Mesendoderm (in vitro differentiated cells): ENCODE data around the gene ADH4.

ENCODE experiments used
- DNase-seq: peaks from one replicate; pipeline ENCODE4 v3.0.0; 2013
- H2AK5ac ChIP-seq: 2 replicates; pipeline ENCODE4 v1.6.1; 2013; ENCODE audit warnings: low read length, inconsistent platforms
- H2BK120ac ChIP-seq: 2 replicates; pipeline ENCODE4 v1.6.1; 2013; ENCODE audit warnings: low read depth, mild to moderate bottlenecking, low read length, moderate library complexity, mixed read lengths
- H2BK15ac ChIP-seq: replicated peaks from 2 replicates; pipeline ENCODE4 v1.6.1; 2013; ENCODE audit warnings: low read depth, mild to moderate bottlenecking, moderate library complexity
- H2BK5ac ChIP-seq: 2 replicates; pipeline ENCODE4 v1.6.1; 2013; ENCODE audit warnings: low read length, inconsistent platforms
- H3K18ac ChIP-seq: 2 replicates; pipeline ENCODE4 v1.6.1; 2013; ENCODE audit warnings: mild to moderate bottlenecking, low read length, mixed read lengths
- H3K23ac ChIP-seq: one replicate; pipeline ENCODE4 v1.6.1; 2013; ENCODE audit warnings: low read length
- H3K27ac ChIP-seq: 2 replicates; pipeline ENCODE4 v1.5.1; 2013; ENCODE audit warnings: low read depth, mild to moderate bottlenecking, inconsistent platforms, low read length, moderate library complexity
- H3K27me3 ChIP-seq: 2 replicates; pipeline ENCODE4 v1.6.1; 2013; ENCODE audit warnings: low read length, control low read depth, mild to moderate bottlenecking, inconsistent platforms; ENCODE audit not compliant: insufficient read depth, poor library complexity
- H3K36me3 ChIP-seq: 2 replicates; pipeline ENCODE4 v1.6.1; 2013; ENCODE audit warnings: low read length, inconsistent platforms; ENCODE audit not compliant: control insufficient read depth, insufficient read depth
- H3K4ac ChIP-seq: one replicate; pipeline ENCODE4 v1.6.1; 2013; ENCODE audit warnings: low read depth, mild to moderate bottlenecking, low read length, moderate library complexity
- H3K4me1 ChIP-seq: 2 replicates; pipeline ENCODE4 v1.6.1; 2013; ENCODE audit warnings: low read depth, low read length, inconsistent platforms; ENCODE audit not compliant: control insufficient read depth
- H3K4me2 ChIP-seq: 2 replicates; pipeline ENCODE4 v1.6.1; 2013; ENCODE audit warnings: low read length
- H3K4me3 ChIP-seq: 2 replicates; pipeline ENCODE4 v1.5.1; 2013; ENCODE audit warnings: mild to moderate bottlenecking, low read length
- H3K56ac ChIP-seq: one replicate; pipeline ENCODE4 v1.6.1; 2013; ENCODE audit warnings: low read length
- H3K79me1 ChIP-seq: 2 replicates; pipeline ENCODE4 v1.6.1; 2013; ENCODE audit warnings: low read length, inconsistent platforms
- H3K79me2 ChIP-seq: 2 replicates; pipeline ENCODE4 v1.6.1; 2013; ENCODE audit warnings: mild to moderate bottlenecking, low read length; ENCODE audit not compliant: control insufficient read depth, insufficient read depth
- H3K9ac ChIP-seq: 2 replicates; pipeline ENCODE4 v1.6.1; 2013; ENCODE audit warnings: low read length, inconsistent platforms
- H4K5ac ChIP-seq: one replicate; pipeline ENCODE4 v1.6.1; 2013; ENCODE audit warnings: low read length
- H4K8ac ChIP-seq: one replicate; pipeline ENCODE4 v1.6.1; 2013; ENCODE audit warnings: low read depth, mild to moderate bottlenecking, control low read depth, low read length, moderate library complexity
- WGBS: extraction: QIAGEN DNeasy Blood & Tissue Kit; methylation state at CpG from one replicate; pipeline ENCODE4 v1.1.7; 2013; ENCODE audit warnings: low lambda C conversion rate, missing lambda C conversion rate; ENCODE audit not compliant: insufficient coverage; ENCODE audit errors: extremely low coverage; 5-methylcytosine and 5-hydroxymethylcytosine counted together

Gene ADH4

DNA sequence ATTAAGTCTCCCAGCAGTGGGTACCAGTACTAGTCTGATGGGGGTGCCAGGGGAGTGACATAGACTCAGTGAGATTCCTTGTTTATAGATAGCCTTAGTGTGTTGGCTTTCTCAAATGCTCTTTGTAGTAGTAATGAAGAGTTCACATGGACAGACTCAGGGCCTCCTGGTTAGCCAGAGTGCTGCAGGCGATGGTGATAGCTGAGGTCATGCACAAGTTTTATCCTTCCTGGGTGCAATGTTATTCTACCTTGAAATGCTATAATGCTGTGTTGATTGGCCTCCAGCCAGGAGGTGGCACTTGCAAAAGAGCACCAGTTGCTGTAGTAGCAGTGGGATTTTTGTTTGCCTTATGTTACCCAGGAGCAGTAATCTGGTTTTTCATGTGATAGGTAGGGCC, 35.5 kb upstream of the ADH4 start:
- H3K4me1 ChIP-seq, result no peaks in the 10 kb centered on the region
- H2AK5ac ChIP-seq, result no peak overlapping the region
- H3K79me2 ChIP-seq, result no peaks in the 10 kb centered on the region
- no peaks in the 10 kb centered on the region for H3K79me1 ChIP-seq
- H3K23ac ChIP-seq, result no peak overlapping the region
- H3K4ac ChIP-seq, result no peak overlapping the region
- H3K9ac ChIP-seq, result no peak overlapping the region
- H3K36me3 ChIP-seq, result no peaks in the 10 kb centered on the region
- H3K4me2 ChIP-seq, result no peak overlapping the region
- no peak for DNase-seq
- no peak overlapping the region for H4K5ac ChIP-seq
- no peak overlapping the region for H3K18ac ChIP-seq
- H3K27ac ChIP-seq, result no peak overlapping the region
- H2BK5ac ChIP-seq, result no peak overlapping the region
- H2BK120ac ChIP-seq, result no peak overlapping the region
- H4K8ac ChIP-seq, result no peak overlapping the region
- H3K56ac ChIP-seq, result no peak overlapping the region
- H2BK15ac ChIP-seq, result no peak overlapping the region
- no peaks in the 10 kb centered on the region for H3K27me3 ChIP-seq
- H3K4me3 ChIP-seq, result no peak overlapping the region
- no CpG with 5 or more reads among the region's 1 CpG for WGBS

DNA sequence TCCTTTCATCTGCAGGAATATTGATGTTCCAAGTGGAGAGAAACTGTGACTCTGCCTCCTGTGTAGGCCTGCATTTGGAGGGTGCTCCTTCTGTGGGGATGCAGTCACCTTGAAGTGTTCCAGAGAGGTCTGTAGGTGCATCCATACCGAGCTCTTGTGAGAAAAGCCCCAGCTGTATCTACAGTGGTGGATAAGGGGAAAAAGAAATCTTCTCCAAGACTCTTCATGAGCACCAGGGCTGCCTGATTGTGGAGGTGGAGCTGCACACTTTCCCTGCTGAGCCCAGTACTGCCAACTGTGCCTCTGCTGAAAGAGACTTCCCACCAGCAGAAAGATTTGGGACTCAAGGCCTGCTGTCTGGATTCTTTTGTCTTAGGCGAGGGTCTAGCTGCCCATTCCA, 35.1 kb upstream of the ADH4 start:
- Histone ChIP-seq H3K18ac (no peak overlapping the region), H3K27ac (no peak overlapping the region), H3K4me1 (no peaks in the 10 kb centered on the region), H3K79me2 (no peaks in the 10 kb centered on the region), H3K4ac (no peak overlapping the region), H3K79me1 (no peaks in the 10 kb centered on the region), H3K4me2 (no peak overlapping the region), H3K23ac (no peak overlapping the region), H3K56ac (no peak overlapping the region), H3K27me3 (no peaks in the 10 kb centered on the region), H4K8ac (no peak overlapping the region), H2BK15ac (no peak overlapping the region), H2AK5ac (no peak overlapping the region), H2BK120ac (no peak overlapping the region), H3K36me3 (no peaks in the 10 kb centered on the region), H3K9ac (no peak overlapping the region), H3K4me3 (no peak overlapping the region), H4K5ac (no peak overlapping the region), H2BK5ac (no peak overlapping the region)
- DNase-seq, result no peak
- no CpG with 5 or more reads among the region's 2 CpGs for WGBS

DNA sequence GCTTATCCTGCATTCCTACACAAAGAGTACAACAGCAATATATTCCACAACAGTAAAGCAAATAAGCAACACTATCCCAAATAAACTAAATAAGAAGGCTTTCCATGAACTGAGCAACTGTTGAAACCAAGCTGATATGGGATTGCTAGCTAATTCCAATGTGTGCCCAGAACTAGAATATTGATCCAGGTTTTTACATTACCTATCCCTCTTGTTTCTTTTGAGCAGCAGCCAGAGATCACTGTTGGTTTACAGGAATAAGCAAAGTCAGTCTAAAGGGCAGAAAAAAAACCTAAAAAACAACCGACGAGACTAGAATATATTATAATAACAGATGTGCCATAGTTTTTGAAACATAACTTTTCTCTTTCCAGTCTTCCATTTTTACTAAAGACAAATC, 22.4 kb upstream of the ADH4 start:
- no peak overlapping the region for H2BK15ac ChIP-seq
- DNase-seq, result no peak
- no peak overlapping the region for H4K8ac ChIP-seq
- no peak overlapping the region for H2BK5ac ChIP-seq
- H3K4me2 ChIP-seq, result no peak overlapping the region
- no peaks in the 10 kb centered on the region for H3K36me3 ChIP-seq
- no peak overlapping the region for H2BK120ac ChIP-seq
- no peak overlapping the region for H4K5ac ChIP-seq
- H3K9ac ChIP-seq, result no peak overlapping the region
- H3K79me1 ChIP-seq, result no peaks in the 10 kb centered on the region
- no peak overlapping the region for H2AK5ac ChIP-seq
- WGBS, result no CpG with 5 or more reads among the region's 2 CpGs
- H3K23ac ChIP-seq, result no peak overlapping the region
- H3K18ac ChIP-seq, result no peak overlapping the region
- H3K27me3 ChIP-seq, result no peaks in the 10 kb centered on the region
- no peak overlapping the region for H3K56ac ChIP-seq
- H3K79me2 ChIP-seq, result no peaks in the 10 kb centered on the region
- H3K4ac ChIP-seq, result no peak overlapping the region
- no peaks in the 10 kb centered on the region for H3K4me1 ChIP-seq
- H3K4me3 ChIP-seq, result no peak overlapping the region
- no peak overlapping the region for H3K27ac ChIP-seq

DNA sequence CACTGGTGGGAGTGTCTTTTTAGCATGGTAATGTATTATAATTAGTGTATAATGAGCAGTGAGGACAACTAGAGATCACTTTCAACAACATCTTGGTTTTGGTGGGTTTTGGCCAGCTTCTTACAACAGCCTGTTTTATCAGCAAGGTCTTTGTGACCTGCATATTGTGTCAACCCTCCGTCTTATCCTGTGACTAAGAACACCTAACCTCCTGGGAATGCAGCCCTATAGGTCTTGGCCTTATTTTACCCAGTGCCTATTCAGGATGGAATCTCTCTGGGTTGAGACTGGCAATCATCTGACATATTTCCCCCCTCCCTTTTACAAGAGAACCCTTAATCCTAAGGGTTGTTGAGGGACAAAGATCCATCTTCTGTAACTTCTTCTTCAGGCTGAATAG, 21.9 kb upstream of the ADH4 start:
- no CpG with 5 or more reads among the region's 1 CpG for WGBS
- Histone ChIP-seq H3K56ac (no peak overlapping the region), H2AK5ac (no peak overlapping the region), H3K18ac (no peak overlapping the region), H2BK15ac (no peak overlapping the region), H3K79me1 (no peaks in the 10 kb centered on the region), H3K27me3 (no peaks in the 10 kb centered on the region), H3K4ac (no peak overlapping the region), H2BK120ac (no peak overlapping the region), H3K9ac (no peak overlapping the region), H3K4me3 (no peak overlapping the region), H4K8ac (no peak overlapping the region), H2BK5ac (no peak overlapping the region), H3K4me2 (no peak overlapping the region), H4K5ac (no peak overlapping the region), H3K79me2 (no peaks in the 10 kb centered on the region), H3K4me1 (no peaks in the 10 kb centered on the region), H3K27ac (no peak overlapping the region), H3K36me3 (no peaks in the 10 kb centered on the region), H3K23ac (no peak overlapping the region)
- peak; percentile 7 for DNase-seq

DNA sequence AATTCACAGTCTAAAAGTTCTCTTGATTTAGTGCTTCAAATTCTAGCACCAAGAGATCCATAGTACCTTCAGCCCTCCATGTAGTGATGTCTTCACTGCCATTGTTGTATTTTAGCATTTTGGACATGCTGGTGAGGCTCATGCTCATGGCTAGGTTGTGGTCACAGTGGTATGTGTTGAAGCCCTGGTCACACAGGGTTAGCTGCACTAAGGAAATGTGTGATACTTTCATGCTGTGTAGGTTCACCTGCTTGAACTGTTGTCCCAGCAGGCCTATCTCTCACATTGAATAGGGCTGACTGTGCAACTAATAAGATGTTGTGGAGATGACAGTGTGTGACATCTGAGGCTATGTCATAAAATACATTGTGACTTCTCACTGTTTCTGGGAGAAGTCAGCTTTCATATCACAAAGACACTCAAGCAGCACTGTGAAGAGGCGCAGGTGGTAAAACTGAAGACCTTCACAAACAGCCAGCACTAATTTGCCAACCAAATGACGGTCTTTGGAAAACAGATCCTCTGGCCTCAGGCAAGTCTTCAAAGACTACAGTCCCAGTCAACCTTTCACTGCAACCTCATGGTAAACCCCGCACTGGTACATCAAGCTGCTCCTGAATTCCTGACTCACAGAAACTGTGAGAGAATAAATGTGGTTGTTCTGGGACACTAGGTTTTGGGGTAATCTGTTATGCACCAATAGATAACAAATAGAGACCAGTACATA, 17.4 kb upstream of the ADH4 start:
- Histone ChIP-seq H3K79me2 (no peaks in the 10 kb centered on the region), H3K4me2 (no peak overlapping the region), H2AK5ac (no peak overlapping the region), H2BK5ac (no peak overlapping the region), H3K4me3 (no peak overlapping the region), H4K5ac (no peak overlapping the region), H3K56ac (no peak overlapping the region), H3K4ac (no peak overlapping the region), H2BK120ac (no peak overlapping the region), H3K4me1 (no peaks in the 10 kb centered on the region), H3K27ac (no peak overlapping the region), H4K8ac (no peak overlapping the region), H3K18ac (no peak overlapping the region), H3K9ac (no peak overlapping the region), H2BK15ac (no peak overlapping the region), H3K23ac (no peak overlapping the region), H3K36me3 (no peaks in the 10 kb centered on the region), H3K79me1 (no peaks in the 10 kb centered on the region), H3K27me3 (no peaks in the 10 kb centered on the region)
- no CpG with 5 or more reads among the region's 3 CpGs for WGBS
- no peak for DNase-seq

DNA sequence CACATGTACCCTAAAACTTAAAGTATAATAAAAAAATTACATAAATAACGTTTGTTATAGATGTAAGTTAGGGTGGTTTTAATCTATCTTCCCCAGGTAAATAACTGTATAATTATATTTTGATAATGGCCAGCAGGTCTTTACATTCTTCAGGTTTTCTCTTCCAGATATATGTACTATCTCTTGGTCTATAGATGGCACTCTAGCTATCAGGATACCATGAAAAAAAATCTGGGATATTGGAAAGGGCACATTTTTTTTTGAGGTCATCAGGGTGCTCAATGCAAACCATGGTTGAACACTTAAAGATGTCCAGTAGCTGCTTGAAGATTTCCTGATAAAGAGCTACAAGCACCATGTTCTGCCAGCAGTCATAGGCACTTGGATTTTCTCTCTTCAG, 15.6 kb upstream of the ADH4 start:
- Histone ChIP-seq H2BK120ac (no peak overlapping the region), H3K4me2 (no peak overlapping the region), H3K27me3 (no peaks in the 10 kb centered on the region), H3K9ac (no peak overlapping the region), H3K23ac (no peak overlapping the region), H3K4me1 (no peaks in the 10 kb centered on the region), H3K4ac (no peak overlapping the region), H3K56ac (no peak overlapping the region), H2AK5ac (no peak overlapping the region), H3K79me2 (no peaks in the 10 kb centered on the region), H4K5ac (no peak overlapping the region), H3K18ac (no peak overlapping the region), H3K36me3 (no peaks in the 10 kb centered on the region), H3K4me3 (no peak overlapping the region), H2BK15ac (no peak overlapping the region), H3K79me1 (no peaks in the 10 kb centered on the region), H3K27ac (no peak overlapping the region), H2BK5ac (no peak overlapping the region), H4K8ac (no peak overlapping the region)
- DNase-seq, result no peak
- no CpG with 5 or more reads among the region's 1 CpG for WGBS
